IMR-90 (cell line): ENCODE results near the gene CLEC16A. TPM values are rescaled to one million over a fixed set of nuclear protein-coding genes. Genes with fewer than 3 reads are reported as not detected.
A peak's percentile ranks its signal among the peaks of the same experiment; 100 is the strongest.
"Not testable (repeated sequence)": the region's sequence is repeated elsewhere in the genome, so short reads cannot be mapped to it uniquely, and the experiment has no call there.

Source experiments
- ATAC-seq: fragments of 200-7000 bp; cut with Tn5 transposase; 2 replicates; pipeline ENCODE4 v1.9.1; 2020; ENCODE audit warnings: low read depth, mild to moderate bottlenecking, moderate library complexity
- BruUV-seq: library from RNA; stranded (reverse); fragments of 400-500 nt; replicated peaks from 2 replicates; lab custom pipeline; 2021; lab: Mats Ljungman, UMichigan
- CTCF ChIA-PET: fragments of 300-600 bp; formaldehyde crosslinking; extraction: SDS; loops from one replicate; lab custom pipeline; 2021; ENCODE audit warnings: antibody characterized with exemption; lab: Yijun Ruan, JAX
- POLR2A ChIA-PET: fragments of 300-600 bp; sonication (Branson Sonifier 250); formaldehyde crosslinking; loops from one replicate; lab custom pipeline; 2022; ENCODE audit warnings: antibody characterized with exemption; ENCODE audit not compliant: unreplicated experiment; lab: Charles Lee
- DNase-seq: peaks from one replicate; pipeline ENCODE4 v3.0.0; 2013
- H2AFZ ChIP-seq: replicated peaks from 2 replicates; pipeline ENCODE3; 2013; ENCODE audit warnings: low read length, mild to moderate bottlenecking; ENCODE audit not compliant: poor library complexity
- H2AK5ac ChIP-seq: 2 replicates; pipeline ENCODE4 v1.6.1; 2013; ENCODE audit warnings: low read depth, low read length, inconsistent platforms
- H2AK9ac ChIP-seq: replicated peaks from 2 replicates; pipeline ENCODE3; 2013; ENCODE audit warnings: mild to moderate bottlenecking, low read depth, low read length, moderate library complexity; ENCODE audit not compliant: poor library complexity
- H2BK120ac ChIP-seq: 2 replicates; pipeline ENCODE4 v1.6.1; 2013; ENCODE audit warnings: low read depth, low read length, inconsistent platforms
- H2BK15ac ChIP-seq: 3 replicates; pipeline ENCODE4 v1.6.1; 2013; ENCODE audit warnings: low read depth, low read length, inconsistent platforms
- H2BK20ac ChIP-seq: 2 replicates; pipeline ENCODE4 v1.6.1; 2013; ENCODE audit warnings: low read depth, mild to moderate bottlenecking, inconsistent platforms, low read length, moderate library complexity
- H2BK5ac ChIP-seq: 2 replicates; pipeline ENCODE4 v1.6.1; 2013; ENCODE audit warnings: mild to moderate bottlenecking, low read depth, low read length, inconsistent platforms; ENCODE audit not compliant: poor library complexity, severe bottlenecking
- H3K14ac ChIP-seq: replicated peaks from 2 replicates; pipeline ENCODE4 v1.6.1; 2013; ENCODE audit warnings: low read depth, low read length, inconsistent platforms
- H3K18ac ChIP-seq: 2 replicates; pipeline ENCODE4 v1.6.1; 2013; ENCODE audit warnings: low read depth, low read length, control low read depth
- H3K23ac ChIP-seq: 2 replicates; pipeline ENCODE4 v1.6.1; 2013; ENCODE audit warnings: low read depth, low read length, inconsistent platforms
- H3K27ac ChIP-seq: 2 replicates; pipeline ENCODE4 v1.5.1; 2013; ENCODE audit warnings: mild to moderate bottlenecking, control low read depth, low read length; ENCODE audit not compliant: insufficient read depth
- H3K27me3 ChIP-seq: 2 replicates; pipeline ENCODE4 v1.6.1; 2013; ENCODE audit warnings: low read length; ENCODE audit not compliant: control insufficient read depth, insufficient read depth
- H3K36me3 ChIP-seq: 2 replicates; pipeline ENCODE4 v1.6.1; 2013; ENCODE audit warnings: low read length, mixed read lengths; ENCODE audit not compliant: control insufficient read depth, insufficient read depth
- H3K4ac ChIP-seq: 2 replicates; pipeline ENCODE4 v1.6.1; 2013; ENCODE audit warnings: low read depth, low read length, inconsistent platforms
- H3K4me1 ChIP-seq: 2 replicates; pipeline ENCODE4 v1.6.1; 2013; ENCODE audit warnings: low read length, mixed read lengths; ENCODE audit not compliant: control insufficient read depth, insufficient read depth
- H3K4me2 ChIP-seq: 2 replicates; pipeline ENCODE4 v1.6.1; 2013; ENCODE audit warnings: low read depth, mild to moderate bottlenecking, control low read depth, low read length, moderate library complexity
- H3K4me3 ChIP-seq: 2 replicates; pipeline ENCODE4 v1.5.1; 2013; ENCODE audit warnings: low read depth, mild to moderate bottlenecking, control low read depth, low read length, moderate library complexity; ENCODE audit not compliant: insufficient read depth
- H3K56ac ChIP-seq: 2 replicates; pipeline ENCODE4 v1.6.1; 2013; ENCODE audit warnings: low read length, inconsistent platforms; ENCODE audit not compliant: insufficient read depth; ENCODE audit errors: extremely low read depth
- H3K79me1 ChIP-seq, 2 experiments: 2 replicates each; pipeline ENCODE4 v1.6.1; 2013; ENCODE audit warnings: low read length in 2 of 2, inconsistent platforms in 1 of 2, low read depth in 1 of 2
- H3K9ac ChIP-seq: 2 replicates; pipeline ENCODE4 v1.6.1; 2013; ENCODE audit warnings: low read depth, low read length, control low read depth
- H3K9me1 ChIP-seq: 2 replicates; pipeline ENCODE4 v1.6.1; 2013; ENCODE audit warnings: low read length, inconsistent platforms; ENCODE audit not compliant: insufficient read depth
- H3K9me3 ChIP-seq: 2 replicates; pipeline ENCODE4 v1.6.1; 2013; ENCODE audit warnings: low read length; ENCODE audit not compliant: control insufficient read depth, insufficient read depth
- H4K20me1 ChIP-seq: 2 replicates; pipeline ENCODE4 v1.6.1; 2013; ENCODE audit warnings: low read length, inconsistent platforms; ENCODE audit not compliant: insufficient read depth
- H4K5ac ChIP-seq: 2 replicates; pipeline ENCODE4 v1.6.1; 2013; ENCODE audit warnings: mild to moderate bottlenecking, low read depth, low read length, control low read depth
- H4K8ac ChIP-seq, 2 experiments: 2 replicates each; pipeline ENCODE4 v1.6.1; 2013; ENCODE audit warnings: low read depth in 2 of 2, low read length in 2 of 2, control low read depth in 1 of 2, inconsistent platforms in 1 of 2
- H4K91ac ChIP-seq: 2 replicates; pipeline ENCODE4 v1.6.1; 2013; ENCODE audit warnings: low read depth, low read length, inconsistent platforms; ENCODE audit not compliant: insufficient read depth
- NFE2L2 ChIP-seq: fragments of 150-350 bp; IDR thresholded peaks from 2 replicates; pipeline ENCODE4 v1.6.1; 2016; ENCODE audit warnings: low read depth, mild to moderate bottlenecking, low read length
- POLR2A ChIP-seq: IDR thresholded peaks from 2 replicates; pipeline ENCODE4 v1.6.1; 2012; ENCODE audit warnings: mild to moderate bottlenecking, low read depth, low read length
- RFX5 ChIP-seq: IDR thresholded peaks from 2 replicates; pipeline ENCODE4 v1.8.0; 2012; ENCODE audit warnings: low read depth, mild to moderate bottlenecking, low read length, moderate library complexity
- WGBS, 2 experiments: methylation state at CpG; one replicate each; pipeline versions ENCODE4 v1.1.5 to v1.1.7; 2013; ENCODE audit warnings: missing lambda C conversion rate in 2 of 2; ENCODE audit not compliant: insufficient read length in 1 of 2; ENCODE audit errors: extremely low coverage in 2 of 2; 5-methylcytosine and 5-hydroxymethylcytosine counted together
- dilution Hi-C: fragments of 300-500 bp; cut with HindIII; formaldehyde crosslinking; loops from one replicate; pipeline ENCODE4 v1.14.3; 2018; ENCODE audit warnings: low sequenced_read_pairs; ENCODE audit not compliant: unreplicated experiment
- in situ Hi-C: fragments of 300-500 bp; cut with MboI; formaldehyde crosslinking; loops from 3 replicates; pipeline ENCODE4 v1.14.3; 2019; ENCODE audit warnings: low sequenced_read_pairs, inconsistent platforms, mixed read lengths
- intact Hi-C: fragments of 100-400 bp; cut with micrococcal nuclease; formaldehyde crosslinking; loops from 2 replicates; pipeline ENCODE4 v1.10.0; 2022
- polyA plus RNA-seq, 3 experiments: library from polyadenylated mRNA; depleted of rRNA; stranded (reverse); fragments of >200 nt; gene quantifications; 2 replicates each; pipeline ENCODE4 v1.2.3, GENCODE V29; 2012; ENCODE audit warnings: low replicate concordance in 1 of 3
- total RNA-seq: library from RNA; depleted of rRNA; stranded (reverse); fragments of >200 nt; gene quantifications from 2 replicates; pipeline ENCODE4 v1.2.3, GENCODE V29; 2012

Gene CLEC16A
- total and polyA plus RNA-seq, 2 of the 4 experiments (the other 2 are of a cell fraction): 15.9 to 16.5 TPM

DNA sequence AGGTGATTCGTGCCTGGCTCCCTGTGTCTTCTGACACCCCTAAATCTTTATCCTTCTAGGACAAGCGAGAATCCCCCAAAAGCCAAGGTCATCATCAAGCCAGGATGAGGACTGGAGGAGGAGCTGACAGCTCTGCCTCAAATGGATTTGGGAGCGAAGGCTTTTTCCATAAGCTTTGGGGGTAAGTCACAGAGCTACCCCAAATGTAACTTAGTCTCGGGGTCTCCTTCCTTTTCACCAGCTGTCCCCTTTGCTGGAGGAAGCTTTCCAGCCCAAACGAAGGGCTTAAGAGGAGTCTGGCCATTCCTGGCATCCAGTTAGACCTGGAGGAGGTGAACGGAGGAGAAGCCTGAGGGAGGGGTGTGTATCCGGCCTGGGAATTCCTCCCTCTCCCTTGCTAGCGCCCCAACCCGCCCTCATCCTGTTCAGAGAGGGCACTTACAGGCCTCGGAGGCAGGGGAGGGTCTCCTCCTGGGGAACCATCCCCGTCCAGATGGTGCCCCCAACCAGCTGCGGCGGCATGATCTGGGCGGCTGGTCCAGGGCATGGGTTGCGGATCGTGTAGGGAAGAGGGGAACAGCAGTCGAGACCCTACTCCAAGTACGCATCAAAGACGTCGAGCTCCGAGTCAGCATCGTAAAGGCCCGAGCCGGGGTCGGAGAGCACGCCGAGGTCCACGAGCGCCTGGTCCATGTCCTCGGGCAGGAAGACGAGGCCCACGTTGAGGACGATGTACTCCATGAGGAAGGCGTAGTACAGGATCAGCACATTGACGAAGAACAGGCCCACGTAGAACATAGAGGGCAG lies 3.0 kb upstream of the CLEC16A start (continued):
- TF ChIP-seq NFE2L2 (no peak), RFX5 (no peak)

DNA sequence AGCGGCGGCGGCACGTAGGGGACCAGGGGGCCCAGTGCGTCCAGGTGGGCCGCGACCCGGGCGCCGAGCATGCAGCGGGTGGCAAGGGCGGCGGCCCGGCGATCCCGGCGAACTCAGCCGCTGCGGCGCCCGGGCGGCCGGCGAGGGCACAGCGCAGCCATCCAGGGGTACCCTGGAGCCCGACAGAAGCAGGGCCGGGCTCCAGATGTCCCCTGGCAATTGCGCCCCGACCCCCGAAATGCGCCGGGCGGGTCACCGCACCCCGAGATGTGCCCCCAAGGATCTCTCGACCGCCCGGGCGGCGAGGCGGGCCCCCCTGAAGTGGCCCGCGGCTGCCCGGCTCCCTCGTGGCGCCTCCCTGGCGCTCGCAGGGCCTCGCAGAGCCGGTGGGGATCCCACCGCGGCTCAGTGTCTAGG lies 2.4 kb upstream of the CLEC16A start:
- CTCF ChIA-PET: interaction anchor here (1.0 kb wide), 1 partner anchor 22 kb away, joined by 3 read pairs; no protein-coding TSS in a partner anchor
- intact Hi-C loops: not testable (repeated sequence)

More for the DNA sequence above, 2.4 kb upstream of the CLEC16A start:
- H2BK5ac ChIP-seq: peak overlapping the region; percentile 28
- in situ Hi-C loops: loop anchor here (25.0 kb wide), 1 partner anchor 1830 kb away; no protein-coding TSS in a partner anchor
- H3K56ac ChIP-seq, H3K4ac ChIP-seq, H3K18ac ChIP-seq, H3K9me3 ChIP-seq, H2BK15ac ChIP-seq, H3K27me3 ChIP-seq, H3K23ac ChIP-seq, H2BK120ac ChIP-seq, H2BK20ac ChIP-seq, H2AK5ac ChIP-seq, DNase-seq, BruUV-seq, dilution Hi-C loops, H2AK9ac ChIP-seq, H3K14ac ChIP-seq, H4K5ac ChIP-seq, H4K91ac ChIP-seq: not testable (repeated sequence)
- peaks cover 68% of the 10 kb centered on the region for H4K20me1 ChIP-seq
- H3K79me1 ChIP-seq: peaks cover 45 to 83% of the 10 kb centered on the region in 2 experiments
- peaks cover 12% of the 10 kb centered on the region; the same call in 1 of the 2 replicates for H3K36me3 ChIP-seq
- H3K4me3 ChIP-seq: peak overlapping the region; percentile 81
- WGBS, 2 experiments: 0% methylated on average over 17 of the region's 52 CpGs; no CpG with 5 or more reads in 1 of the 2 experiments
- peaks cover 40% of the 10 kb centered on the region for H3K9me1 ChIP-seq
- ATAC-seq: peak; percentile 5
- POLR2A ChIA-PET: interaction anchor here (0.7 kb wide), 1 partner anchor 58 kb away, joined by 8 read pairs; no protein-coding TSS in a partner anchor
- peak overlapping the region; percentile 60 for H3K27ac ChIP-seq
- peak overlapping the region in 1 of 2 experiments; percentile 52; a peak in 1 of 4 replicates for H4K8ac ChIP-seq
- TF ChIP-seq POLR2A: peak; percentile 30; the same call in 1 of the 2 replicates
- H3K9ac ChIP-seq: peak overlapping the region; percentile 80
- peak overlapping the region; percentile 97 for H3K4me2 ChIP-seq
- peak overlapping the region; percentile 44 for H2AFZ ChIP-seq
- peaks cover 24% of the 10 kb centered on the region for H3K4me1 ChIP-seq
